Smooth muscle cell of the umbilical artery (primary cell): ENCODE results near the gene TFAP2B. TPM values are rescaled to one million over a fixed set of nuclear protein-coding genes. Genes with fewer than 3 reads are reported as not detected.

Experiments used
- total RNA-seq: library from RNA; depleted of rRNA; stranded (reverse); fragments of >200 nt; gene quantifications from 2 replicates; pipeline ENCODE4 v1.2.3, GENCODE V29; 2014

The TFAP2B gene
- total RNA-seq: not detected in 2 replicates

DNA sequence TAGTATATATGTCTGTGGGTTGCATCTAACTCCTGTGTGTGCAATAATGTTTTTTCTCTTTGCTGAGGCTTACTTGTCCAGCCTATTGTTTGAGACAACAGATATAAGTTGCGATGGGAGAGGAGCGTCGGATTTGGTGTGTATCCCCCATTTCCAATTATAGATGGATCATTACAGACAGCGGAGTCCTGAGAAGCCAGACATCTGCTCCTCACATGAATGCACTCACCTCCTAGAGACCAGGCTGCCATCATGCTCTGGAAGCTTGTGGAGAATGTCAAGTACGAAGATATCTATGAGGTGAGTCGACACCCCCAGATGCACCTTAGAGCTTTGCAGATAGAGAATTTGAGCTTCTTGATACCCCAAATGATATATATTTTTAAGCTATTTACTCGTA lies at the start of gene TFAP2B:
Gene TFAP2B, plus strand, starts transcription at position 199 of the 400 bp plus-strand sequence. Its CDS starts 21 bp downstream, at position 220.

Other genes starting within 250 kb of the TFAP2B start
- gene TFAP2D, start 105.3 kb upstream of the TFAP2B start, total RNA-seq: not detected in 2 replicates